ENCODE results near the gene EYA3.
A peak's percentile ranks its signal among the peaks of the same experiment; 100 is the strongest.

EYA3 gene

DNA sequence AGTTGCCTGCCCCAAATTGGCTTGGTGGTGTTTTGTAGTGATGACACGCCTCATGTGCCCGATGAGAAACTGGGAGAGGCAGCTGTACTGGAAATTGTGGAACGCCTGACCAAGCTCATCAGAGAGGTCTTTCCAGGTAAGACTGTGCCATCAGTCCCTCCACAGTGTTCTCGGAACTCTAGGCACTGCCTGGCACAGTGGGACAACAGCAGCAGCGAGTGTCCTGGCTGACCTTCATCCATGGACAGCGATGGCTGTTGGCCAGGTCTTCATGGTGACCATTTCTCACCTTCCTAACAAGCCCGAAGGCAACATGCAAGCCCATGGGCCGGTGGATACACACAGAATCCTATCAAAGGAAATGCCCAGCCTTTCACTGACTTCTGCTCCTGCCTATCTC is 139.4 kb downstream of the EYA3 start:
- H3K4me3 ChIP-seq (ENCODE audit: low read length), result no peak overlapping the region
- no peak for DNase-seq (ENCODE audit: low read depth)

DNA sequence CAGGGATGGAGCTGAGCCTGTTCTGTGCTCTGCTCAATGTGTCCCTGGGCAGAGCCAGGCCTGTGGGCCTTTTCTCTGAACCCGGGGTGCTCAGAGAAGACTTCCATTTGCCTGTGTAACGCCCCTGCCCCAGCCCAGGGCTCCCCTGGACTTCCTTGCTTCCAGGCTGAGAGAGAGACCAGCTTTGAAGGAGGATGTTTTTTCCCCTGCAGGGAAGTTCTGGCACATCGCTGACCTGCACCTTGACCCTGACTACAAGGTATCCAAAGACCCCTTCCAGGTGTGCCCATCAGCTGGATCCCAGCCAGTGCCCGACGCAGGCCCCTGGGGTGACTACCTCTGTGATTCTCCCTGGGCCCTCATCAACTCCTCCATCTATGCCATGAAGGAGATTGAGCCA is 143.4 kb downstream of the EYA3 start:
- TF ChIP-seq, protein P1, sequence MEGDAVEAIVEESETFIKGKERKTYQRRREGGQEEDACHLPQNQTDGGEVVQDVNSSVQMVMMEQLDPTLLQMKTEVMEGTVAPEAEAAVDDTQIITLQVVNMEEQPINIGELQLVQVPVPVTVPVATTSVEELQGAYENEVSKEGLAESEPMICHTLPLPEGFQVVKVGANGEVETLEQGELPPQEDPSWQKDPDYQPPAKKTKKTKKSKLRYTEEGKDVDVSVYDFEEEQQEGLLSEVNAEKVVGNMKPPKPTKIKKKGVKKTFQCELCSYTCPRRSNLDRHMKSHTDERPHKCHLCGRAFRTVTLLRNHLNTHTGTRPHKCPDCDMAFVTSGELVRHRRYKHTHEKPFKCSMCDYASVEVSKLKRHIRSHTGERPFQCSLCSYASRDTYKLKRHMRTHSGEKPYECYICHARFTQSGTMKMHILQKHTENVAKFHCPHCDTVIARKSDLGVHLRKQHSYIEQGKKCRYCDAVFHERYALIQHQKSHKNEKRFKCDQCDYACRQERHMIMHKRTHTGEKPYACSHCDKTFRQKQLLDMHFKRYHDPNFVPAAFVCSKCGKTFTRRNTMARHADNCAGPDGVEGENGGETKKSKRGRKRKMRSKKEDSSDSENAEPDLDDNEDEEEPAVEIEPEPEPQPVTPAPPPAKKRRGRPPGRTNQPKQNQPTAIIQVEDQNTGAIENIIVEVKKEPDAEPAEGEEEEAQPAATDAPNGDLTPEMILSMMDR (IDR thresholded peaks at IDR 0.05; ENCODE audit: insufficient read depth, low read depth, low read length, missing control alignments), result no peak
- H3K4me3 ChIP-seq (ENCODE audit: low read length), result no peak overlapping the region
- DNase-seq (ENCODE audit: low read depth), result no peak

More for the DNA sequence above, 139.4 kb downstream of the EYA3 start:
- TF ChIP-seq, protein P1 (IDR thresholded peaks at IDR 0.05; ENCODE audit: insufficient read depth, low read depth, low read length, missing control alignments), result no peak

DNA sequence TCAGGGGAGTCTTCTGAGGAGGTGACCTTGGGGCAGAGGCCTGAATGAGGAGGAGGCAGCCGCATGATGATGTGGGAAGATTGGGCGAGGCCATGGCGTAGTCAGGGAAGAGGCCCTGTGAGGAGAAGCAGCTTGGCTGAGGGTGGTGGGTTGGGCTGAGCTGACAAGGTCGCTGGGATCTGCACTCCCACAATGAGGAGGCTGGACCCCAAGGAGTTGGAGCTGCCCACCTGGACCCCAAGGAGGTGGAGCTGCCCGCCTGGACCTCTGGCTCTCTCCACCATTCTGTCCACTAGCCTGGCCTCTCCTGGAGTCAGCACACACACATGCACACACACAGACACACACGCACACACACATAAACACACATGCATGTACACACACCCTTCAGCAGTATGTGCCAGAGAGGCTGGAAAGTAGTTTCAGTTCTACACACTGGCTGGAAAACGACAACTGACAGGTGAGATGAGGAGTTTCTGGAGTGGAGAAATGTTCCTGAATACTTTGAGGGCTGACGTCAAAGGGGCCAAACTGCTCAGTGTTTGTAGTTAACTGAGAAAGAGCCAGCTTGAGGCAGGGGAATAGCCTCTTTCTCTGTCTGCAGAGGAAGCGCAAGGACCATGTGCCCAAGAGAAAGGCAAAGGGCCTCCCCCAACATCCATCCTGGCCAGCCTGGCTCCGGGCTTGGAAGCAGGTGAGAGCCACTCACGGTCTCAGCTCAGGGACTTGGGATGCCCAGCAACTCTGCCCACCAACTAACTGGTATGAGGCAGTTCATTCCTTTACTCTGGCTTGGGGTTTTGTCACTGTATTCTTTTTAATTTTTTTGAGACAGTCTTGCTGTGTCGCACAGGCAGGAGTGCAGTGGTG is 146.5 kb downstream of the EYA3 start:
- TF ChIP-seq, protein P1 (IDR thresholded peaks at IDR 0.05; ENCODE audit: insufficient read depth, low read depth, low read length, missing control alignments), result no peak
- no peak overlapping the region for H3K4me3 ChIP-seq (ENCODE audit: low read length)
- no peak for DNase-seq (ENCODE audit: low read depth)

DNA sequence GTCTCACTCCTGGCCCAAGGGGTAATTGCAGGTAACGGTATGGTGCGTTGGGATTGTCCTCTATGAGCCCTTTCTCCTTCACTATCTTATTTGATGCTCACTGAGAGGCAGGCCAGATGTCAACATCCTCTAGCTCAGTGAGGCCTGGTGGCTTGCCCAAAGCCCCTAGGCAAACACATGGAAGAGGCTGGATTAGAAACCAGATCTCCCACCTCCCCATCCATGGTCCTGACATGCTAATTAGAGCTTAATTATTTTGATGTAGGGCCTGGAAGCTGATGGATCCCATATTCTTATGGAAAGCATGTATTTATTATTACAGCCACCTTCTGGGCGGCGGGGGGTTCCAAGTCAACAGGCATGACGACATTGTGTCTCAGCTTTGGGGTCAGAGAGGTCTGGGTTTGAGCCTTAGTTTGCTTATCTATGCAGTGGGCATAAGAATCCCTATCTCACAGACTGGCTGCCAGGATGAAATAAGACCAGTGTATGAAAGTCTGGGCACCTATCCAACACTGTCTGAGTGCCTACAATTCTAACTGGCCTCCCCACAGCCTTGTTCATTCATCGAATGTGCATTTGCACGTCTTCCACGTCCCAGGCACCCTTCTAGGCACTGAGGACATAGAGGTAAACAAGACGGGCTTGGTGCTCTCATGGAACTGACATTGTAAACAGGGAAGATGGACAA is 147.4 kb downstream of the EYA3 start:
- no peak overlapping the region for H3K4me3 ChIP-seq (ENCODE audit: low read length)
- DNase-seq (ENCODE audit: low read depth), result no peak
- TF ChIP-seq, protein P1 (IDR thresholded peaks at IDR 0.05; ENCODE audit: insufficient read depth, low read depth, low read length, missing control alignments), result no peak

DNA sequence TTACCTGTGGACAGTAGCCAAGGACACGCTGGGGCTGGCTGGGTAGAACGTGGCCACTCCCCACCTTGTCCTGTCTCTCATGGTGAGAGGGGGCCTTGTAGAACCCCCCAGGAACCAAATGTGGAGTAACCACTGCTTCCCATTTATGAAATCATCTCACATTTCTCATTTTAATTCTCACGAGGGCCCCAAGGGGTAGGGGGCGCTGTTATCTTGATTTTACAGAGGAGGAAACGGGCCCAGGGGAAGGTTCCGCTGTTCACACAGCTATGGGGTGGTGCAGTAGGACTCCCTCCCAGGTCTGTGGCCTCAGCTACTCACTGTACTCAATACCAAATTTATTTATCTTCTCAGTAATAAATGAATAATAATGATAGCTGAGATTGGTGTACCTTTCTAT is 148.1 kb downstream of the EYA3 start:
- TF ChIP-seq, protein P1 (IDR thresholded peaks at IDR 0.05; ENCODE audit: insufficient read depth, low read depth, low read length, missing control alignments), result peak; percentile 24
- no peak for DNase-seq (ENCODE audit: low read depth)
- no peak overlapping the region for H3K4me3 ChIP-seq (ENCODE audit: low read length)

DNA sequence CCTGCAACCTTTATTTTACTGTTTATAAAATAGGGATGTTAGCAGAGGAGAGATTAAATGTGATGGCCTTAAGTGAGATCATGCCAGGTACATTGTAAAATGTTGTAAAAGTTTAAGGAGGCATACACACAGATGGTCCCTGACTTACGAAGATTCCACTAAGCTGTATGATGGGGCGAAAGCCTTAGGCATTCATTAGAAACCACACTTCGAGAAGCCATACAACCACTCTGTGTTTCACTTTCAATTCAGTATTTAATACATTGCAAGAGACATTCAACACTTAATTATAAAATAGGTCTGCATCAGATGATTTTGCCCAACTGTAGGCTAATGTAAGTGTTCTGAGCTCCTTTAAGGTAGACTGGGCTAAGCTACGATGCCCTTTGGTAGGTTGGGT is 149.9 kb downstream of the EYA3 start:
- no peak overlapping the region for H3K4me3 ChIP-seq (ENCODE audit: low read length)
- TF ChIP-seq, protein P1 (IDR thresholded peaks at IDR 0.05; ENCODE audit: insufficient read depth, low read depth, low read length, missing control alignments), result no peak
- no peak for DNase-seq (ENCODE audit: low read depth)

Data from epithelial cell of esophagus (primary cell).